AG10803 (cell line): ENCODE measurements around the gene SCAF8.
"Not testable (repeated sequence)": the region's sequence is repeated elsewhere in the genome, so short reads cannot be mapped to it uniquely, and the experiment has no call there.

Experiments used
- DNase-seq: peaks from one replicate; pipeline ENCODE4 v3.0.0; 2010; ENCODE audit warnings: low read depth
- H3K4me3 ChIP-seq: 2 replicates; pipeline ENCODE4 v1.5.1; 2011; ENCODE audit warnings: mild to moderate bottlenecking, low read length, control low read depth
- TF ChIP-seq, protein P1 (sequence below): conservative IDR thresholded peaks from 2 replicates; pipeline ENCODE4 v1.5.1; 2011; ENCODE audit warnings: mild to moderate bottlenecking, low read length, control low read depth, inconsistent platforms

SCAF8 gene

DNA sequence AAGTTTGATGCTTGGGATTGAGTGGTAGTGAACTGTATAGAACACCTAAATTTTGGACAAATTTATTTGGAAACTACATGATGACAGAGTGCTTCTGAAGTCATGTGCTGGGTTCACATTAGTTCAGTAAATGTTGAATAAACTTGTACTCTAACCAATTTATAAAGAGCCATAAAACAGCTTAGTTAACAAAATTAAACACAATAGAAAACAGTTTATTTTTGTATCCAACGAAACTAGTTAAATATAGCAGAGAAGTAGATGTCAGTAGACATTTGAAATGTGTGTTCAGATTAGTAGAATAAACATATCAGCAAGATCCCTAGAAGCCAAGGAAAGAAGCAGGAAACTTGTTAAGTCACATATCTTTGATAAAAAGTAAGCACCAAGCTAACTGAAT lies 32.1 kb downstream of the SCAF8 start:
- TF ChIP-seq, protein P1, sequence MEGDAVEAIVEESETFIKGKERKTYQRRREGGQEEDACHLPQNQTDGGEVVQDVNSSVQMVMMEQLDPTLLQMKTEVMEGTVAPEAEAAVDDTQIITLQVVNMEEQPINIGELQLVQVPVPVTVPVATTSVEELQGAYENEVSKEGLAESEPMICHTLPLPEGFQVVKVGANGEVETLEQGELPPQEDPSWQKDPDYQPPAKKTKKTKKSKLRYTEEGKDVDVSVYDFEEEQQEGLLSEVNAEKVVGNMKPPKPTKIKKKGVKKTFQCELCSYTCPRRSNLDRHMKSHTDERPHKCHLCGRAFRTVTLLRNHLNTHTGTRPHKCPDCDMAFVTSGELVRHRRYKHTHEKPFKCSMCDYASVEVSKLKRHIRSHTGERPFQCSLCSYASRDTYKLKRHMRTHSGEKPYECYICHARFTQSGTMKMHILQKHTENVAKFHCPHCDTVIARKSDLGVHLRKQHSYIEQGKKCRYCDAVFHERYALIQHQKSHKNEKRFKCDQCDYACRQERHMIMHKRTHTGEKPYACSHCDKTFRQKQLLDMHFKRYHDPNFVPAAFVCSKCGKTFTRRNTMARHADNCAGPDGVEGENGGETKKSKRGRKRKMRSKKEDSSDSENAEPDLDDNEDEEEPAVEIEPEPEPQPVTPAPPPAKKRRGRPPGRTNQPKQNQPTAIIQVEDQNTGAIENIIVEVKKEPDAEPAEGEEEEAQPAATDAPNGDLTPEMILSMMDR: no peak
- no peak for DNase-seq
- H3K4me3 ChIP-seq: no peak overlapping the region

DNA sequence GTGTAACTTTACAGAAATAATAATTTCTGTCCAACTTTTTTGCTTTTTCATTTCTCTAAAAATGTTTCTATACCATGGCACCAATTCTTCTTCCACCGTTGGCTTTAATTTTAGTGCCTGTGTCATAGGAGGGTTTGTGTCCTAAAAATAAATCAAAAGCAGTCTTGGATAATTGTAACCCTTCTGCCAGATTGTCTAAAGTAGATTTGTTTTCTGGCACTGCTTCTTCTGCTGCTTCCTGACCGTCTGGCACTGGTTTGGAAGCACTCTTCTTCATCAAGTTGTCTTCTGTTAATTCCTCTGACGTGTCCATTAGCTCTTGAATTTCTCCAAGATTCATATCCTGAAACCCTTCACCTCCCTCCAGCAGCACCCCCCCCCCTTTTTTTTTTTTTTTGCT lies 33.1 kb downstream of the SCAF8 start:
- peak; percentile 34 for DNase-seq
- H3K4me3 ChIP-seq: no peak overlapping the region
- TF ChIP-seq, protein P1: no peak

DNA sequence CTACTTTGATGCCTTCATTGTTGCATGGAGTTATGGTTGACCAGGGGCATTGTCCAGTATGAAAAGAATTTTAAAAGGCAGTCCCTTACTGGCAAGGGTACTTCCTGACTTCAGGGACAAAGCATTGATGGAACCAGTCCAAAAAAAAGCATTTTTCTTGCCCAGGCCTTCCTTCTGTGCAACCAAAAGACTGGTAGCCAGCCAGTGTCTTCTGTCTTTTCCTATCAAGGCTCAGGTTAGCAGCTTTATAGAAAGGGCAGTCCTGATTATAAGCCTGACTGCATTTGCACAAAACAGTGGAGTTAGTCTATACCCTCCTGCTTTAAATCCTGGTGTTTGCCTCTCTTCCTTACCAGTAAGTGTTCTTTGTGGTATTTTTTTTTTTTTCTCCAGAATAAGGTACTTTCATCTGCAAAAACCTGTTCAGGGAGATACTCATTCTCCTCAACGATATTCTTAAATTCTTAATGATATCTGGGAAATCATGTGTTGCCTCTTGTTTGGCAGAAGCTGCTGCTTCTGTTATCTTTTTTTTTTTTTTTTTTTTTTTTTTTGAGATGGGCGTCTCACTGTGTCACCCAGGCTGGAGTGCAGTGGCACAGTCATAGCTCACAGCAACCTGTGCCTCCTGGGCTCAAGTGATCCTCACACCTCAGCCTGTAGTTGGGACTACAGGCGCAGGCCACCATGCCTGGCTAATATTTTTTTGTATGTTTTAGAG lies 33.9 kb downstream of the SCAF8 start:
- TF ChIP-seq, protein P1: no peak
- DNase-seq: peak; percentile 49
- no peak overlapping the region for H3K4me3 ChIP-seq

DNA sequence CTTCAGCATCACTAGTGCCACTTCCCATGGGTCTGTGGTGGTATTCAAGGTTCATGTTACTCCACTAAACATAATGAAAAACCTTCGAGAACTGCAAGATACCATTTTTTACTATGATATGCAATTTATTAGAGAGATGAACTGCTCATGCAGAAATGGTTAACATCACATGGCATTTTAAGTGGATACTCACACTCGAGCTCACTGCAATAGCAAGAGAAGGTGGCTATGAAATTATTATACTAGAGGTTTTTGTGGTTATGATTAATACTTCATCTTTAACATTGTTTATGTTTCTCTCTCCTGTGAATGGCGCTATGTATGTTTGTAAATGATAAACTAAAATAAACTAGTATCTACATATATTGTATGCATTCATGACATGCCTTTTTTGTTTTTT lies 35.1 kb downstream of the SCAF8 start:
- DNase-seq: no peak
- TF ChIP-seq, protein P1: no peak
- no peak overlapping the region for H3K4me3 ChIP-seq

DNA sequence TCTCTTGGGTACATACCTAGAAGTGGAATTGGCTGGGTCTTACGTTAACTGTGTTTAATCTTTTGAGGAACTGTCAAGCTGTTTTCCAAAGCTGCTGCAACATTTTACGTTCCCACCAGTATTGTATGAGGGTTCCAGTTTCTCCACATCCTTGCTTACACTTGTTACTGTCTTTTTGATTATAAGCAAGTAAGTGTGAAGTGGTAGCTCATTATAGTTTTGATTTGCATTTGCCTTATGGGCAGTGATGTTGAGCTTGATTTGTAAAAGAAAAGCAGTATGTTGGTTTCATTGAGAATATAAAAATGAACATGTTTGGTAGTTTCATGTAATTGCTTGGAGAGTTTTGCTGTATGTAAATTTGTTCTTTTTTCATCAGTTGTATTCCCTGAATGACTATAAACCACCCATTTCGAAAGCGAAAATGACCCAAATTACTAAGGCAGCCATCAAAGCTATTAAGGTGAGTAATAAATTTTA lies 40.4 kb downstream of the SCAF8 start:
- TF ChIP-seq, protein P1: no peak
- H3K4me3 ChIP-seq: no peak overlapping the region
- no peak for DNase-seq

DNA sequence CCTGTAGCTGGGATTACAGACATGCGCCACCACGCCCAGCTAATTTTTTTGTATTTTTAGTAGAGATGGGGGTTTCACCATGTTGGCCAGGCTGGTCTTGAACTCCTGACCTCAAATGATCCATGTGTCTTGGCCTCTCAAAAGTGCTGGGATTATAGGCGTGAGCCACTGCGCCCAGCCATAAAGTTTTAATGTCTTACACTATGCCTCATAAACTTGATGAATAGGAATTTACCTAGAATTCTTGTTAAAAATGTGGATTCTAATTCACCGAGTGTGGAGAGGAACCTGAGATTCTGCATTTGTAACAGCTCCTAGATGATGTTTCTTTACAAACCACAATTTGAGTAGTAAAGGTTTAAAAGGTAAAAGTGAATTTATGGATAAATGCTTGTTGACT lies 45.9 kb downstream of the SCAF8 start:
- not testable (repeated sequence) for DNase-seq

DNA sequence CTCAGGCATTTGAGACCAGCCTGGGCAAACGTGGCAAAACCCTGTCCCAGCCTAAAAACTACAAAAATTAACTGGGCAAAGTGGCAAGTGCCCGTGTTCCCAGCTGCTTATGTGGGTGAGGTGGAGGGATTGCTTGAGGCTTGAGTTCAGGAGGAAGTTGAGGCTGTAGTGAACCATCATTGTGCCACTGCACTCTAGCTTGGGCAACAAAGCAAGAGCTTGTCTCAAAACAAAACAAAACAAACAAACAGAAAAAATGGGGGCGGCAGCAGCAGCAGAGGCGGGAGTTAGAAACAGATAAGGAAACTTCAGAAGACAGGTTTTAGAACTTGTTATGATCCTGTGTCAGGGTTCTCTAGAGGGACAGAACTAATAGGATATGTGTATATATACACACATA lies 49.0 kb downstream of the SCAF8 start:
- H3K4me3 ChIP-seq: no peak overlapping the region
- DNase-seq: no peak
- TF ChIP-seq, protein P1: no peak

More for the DNA sequence above, 45.9 kb downstream of the SCAF8 start:
- not testable (repeated sequence) for H3K4me3 ChIP-seq
